Activated CD4-positive, alpha-beta T cell treated with anti-CD3 and anti-CD28 coated beads, Interleukin-10, Interleukin-2, amounts not matched to agents 100 ng/mL and 50 ng/mL, durations not matched to agents 16 hours and 8 hours (primary cell): ENCODE data around the gene PDGFB.

ENCODE experiments used
- DNase-seq: peaks from one replicate; pipeline ENCODE4 v3.0.0-alpha.2; 2020

The PDGFB gene

DNA sequence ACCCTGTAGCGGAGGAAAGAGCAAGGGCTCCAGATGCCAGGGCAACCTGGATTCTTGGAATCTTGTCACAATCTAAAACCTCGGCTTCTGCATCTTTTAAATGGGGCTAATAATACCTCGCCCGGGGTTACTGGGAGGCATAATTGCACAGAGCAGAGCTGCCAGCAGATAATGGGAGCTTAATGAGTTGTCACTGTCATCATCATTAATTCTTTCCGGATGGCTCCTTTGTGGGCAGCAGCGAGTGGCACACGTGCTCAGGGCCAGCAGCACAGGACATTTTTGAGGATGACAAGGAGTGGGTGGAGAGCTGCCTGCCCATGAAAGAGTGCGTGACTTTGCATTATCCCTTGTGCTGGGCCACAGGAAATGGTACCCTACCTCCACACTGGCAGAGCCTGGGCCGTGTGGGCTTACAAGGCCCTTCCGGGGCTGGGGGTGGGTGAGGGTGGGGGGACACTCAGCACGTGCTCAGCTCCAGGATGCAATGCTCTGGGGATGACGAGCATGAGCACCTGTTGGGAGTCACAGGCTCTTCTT lies 5.7 kb downstream of the PDGFB start:
- no peak for DNase-seq

DNA sequence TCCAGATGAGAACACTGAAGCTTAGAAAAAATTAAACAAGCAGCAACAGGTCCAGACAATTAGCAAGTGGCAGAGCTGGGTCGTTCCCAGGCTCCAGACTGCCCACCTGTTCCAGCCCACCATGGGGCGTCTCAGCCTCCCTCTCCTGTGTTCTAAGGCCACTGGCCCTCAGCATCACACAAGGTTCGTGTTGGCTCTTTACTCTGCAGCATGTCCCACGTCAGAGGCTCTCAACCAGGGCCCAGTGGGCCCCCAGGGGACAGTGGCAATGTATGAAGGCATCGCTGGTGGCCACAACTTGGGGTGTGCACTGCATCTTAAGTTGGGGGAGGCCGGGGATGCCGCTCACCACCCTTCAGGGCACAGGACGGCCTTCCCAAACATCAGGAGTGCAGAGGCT lies 6.2 kb downstream of the PDGFB start:
- DNase-seq, result no peak

DNA sequence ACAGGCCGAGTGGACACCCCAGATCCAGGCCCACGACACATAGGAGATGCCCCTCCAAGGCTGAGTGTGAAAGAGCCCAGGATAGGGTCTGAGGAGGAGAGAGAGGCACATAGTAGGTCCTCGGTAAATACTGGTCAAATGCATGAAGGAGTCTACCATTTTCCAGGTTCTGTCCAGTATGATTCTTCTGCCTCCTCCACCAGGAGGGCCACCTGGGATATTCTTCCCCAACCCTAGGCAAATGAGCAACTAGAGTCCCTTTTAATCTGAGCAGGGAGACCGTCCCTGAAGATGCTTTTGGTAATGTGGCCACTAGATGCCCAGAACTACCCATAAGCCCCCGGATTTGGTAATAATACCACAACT lies 6.7 kb downstream of the PDGFB start:
- no peak for DNase-seq

DNA sequence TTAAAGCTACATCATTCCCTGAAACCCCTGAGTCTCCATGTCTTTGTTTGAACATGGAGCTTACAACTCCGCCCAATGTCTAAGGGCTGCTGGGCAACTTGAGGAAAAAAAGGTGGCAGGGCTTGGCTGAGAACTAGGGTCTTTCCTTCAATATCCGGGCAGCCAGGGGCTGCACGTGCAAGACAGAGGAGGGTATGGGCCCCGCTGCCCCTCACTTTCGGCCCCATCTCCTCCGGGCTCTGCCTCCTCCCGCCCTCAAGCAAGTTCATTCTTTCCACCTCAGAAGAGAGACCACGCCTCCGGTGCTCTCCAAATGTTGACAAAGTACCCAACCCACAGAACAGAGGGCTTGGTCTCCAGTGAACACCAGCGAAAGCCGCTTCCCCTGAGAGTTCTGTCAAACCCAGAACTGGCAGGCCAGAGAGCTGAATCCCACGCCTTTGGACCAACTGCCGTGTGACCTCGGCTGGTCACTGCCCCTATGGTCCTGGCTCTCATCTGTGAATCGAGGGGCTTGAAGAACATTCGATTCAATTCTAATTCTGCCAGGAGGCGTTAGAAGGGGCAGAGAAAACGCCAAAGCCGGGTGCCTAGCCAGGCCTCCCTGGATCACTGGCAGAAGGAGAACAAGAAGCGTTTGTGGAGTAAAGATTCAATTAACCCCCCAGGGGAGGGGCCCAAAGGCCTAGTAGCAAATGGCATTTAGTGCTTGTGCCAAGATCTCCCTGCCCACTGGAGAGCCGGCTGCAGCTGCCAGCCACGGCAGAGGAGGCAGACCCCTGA lies 7.3 kb downstream of the PDGFB start:
- no peak for DNase-seq

DNA sequence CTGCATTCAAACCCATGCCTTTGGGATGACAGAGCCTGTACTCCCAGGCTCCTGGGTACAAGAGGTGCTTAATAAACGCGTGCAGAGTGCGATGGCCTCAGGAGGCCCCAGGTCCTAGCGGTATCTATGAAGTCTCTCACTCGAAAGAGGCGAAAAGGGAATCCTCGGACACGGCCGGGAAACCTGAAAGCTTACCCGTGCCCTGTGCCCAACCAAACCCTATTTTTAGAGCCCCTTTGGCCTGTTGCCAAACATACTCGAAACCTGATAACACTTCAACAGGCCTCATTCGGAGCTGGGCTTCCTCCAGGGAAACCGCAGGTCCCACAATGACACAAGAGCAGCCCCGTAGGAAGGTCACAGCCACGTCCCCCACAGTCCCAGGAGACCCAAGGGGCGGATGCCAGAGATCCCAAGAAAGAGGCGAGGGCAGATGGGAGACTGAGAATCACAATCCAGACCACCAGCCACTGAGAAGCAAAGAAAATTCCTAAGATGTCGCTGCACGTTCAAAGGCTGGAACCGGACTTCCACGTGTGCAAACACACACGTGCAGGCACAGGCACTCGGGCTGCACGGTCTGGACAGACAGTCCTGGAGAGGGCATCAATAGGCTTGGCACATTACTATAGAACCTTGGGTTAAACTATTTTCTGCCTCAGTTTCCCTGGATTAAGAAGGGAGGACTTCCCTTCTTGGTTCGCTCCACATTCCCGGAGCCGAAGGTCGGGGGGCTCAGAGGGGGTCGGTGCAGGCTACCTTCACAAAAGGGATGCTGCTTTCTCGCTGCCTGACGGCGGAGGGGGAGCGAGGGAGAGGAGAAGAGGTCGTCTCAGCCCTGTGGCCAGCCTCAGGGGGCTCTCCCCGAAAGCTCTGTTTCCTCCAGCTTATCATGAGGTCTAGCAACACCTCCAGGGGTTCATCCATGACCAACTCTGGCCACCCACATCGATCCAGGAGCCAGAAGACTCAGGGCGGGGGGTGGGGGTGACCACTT lies 8.2 kb downstream of the PDGFB start:
- peak; percentile 70 for DNase-seq

DNA sequence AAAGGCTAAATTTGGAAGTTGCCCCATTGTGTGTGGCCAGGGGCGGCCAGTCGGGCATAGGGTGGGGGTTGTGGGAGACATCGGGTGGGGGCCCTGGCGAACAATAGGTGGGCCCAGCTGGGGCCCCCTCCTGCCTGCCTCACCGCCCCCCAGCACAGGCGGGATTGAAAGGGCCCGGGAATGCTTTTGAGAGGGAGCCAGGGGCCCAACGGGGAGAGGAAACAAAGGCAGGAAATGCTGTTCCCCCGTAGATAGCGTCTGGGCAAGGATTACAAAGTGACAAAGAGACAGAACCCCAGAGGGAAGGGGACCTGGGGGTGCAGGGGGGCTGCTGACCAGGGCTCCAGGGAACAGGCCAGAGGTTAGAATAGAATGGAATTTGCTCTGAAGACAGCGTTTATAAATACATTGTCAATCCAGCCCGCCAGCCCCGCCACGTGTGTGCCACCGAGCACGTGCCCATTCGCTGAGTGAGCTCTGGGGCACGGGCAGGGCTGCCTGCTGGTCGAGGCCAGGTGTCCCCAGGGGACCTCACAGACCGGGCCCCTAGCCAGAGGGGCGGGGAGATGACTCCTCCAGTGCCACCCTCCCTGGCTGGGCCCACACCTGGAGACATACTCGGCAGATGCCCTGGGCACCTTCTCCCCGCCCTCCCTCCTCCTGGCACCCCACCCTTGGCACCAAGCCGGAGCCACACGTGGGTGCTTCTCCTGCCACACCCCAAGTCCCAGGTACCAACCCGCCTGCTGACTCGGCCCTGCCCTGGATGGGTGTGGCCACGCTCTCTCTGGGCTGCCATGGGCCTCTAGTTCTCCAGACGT lies 9.7 kb downstream of the PDGFB start:
- DNase-seq, result no peak

DNA sequence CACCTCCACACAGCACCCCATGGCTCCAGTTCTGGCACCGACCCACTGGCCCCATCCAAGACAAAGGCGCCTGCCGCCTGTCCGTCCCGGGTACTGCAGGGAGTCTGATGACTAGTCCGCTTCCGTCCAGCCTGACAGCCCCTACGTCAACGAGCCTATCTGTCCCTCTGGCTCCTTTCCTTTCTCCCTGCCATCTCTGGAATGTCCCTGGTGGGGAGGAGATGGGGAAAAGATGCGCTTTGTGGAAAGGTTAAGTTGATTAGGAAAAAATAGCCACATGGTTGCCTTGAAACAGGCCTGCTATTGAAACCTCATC lies 10.4 kb downstream of the PDGFB start:
- DNase-seq, result no peak

DNA sequence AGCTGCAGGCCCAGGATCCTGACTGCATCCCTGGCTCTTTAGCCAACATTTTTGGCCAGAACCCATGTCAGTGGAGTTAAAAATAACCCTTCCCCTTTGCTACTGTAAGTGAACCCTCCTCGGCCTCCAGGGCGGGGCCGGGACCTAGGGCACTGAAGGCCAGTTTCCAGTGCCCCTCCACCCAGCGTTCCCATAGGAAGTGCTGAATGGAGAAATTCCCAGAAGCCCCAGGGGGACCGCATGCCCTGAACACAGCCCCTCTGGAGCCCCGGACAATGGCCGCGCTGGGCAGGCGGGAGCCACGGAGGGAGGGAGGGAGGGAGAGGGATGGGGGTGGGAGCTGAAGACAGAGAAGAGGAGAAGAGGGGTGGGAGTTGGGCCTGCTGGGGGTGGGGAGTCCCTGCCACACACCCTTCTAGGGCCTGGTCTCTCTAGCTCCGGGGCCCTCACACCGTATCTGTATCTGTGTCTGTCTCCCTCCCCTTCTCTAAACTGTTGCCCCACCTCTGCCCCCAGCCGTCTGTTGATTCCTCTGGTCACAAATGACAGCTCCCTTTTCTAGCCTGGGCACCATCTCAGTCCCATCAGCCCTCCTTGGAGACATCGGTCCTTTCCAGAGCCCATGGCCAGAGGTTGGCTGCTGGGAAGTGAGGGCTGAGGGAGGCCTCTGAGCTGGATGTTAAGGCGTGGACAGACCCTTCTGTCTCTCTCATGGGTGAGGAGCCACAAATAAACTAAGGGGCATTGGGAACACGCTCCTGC lies 10.9 kb downstream of the PDGFB start:
- no peak for DNase-seq

DNA sequence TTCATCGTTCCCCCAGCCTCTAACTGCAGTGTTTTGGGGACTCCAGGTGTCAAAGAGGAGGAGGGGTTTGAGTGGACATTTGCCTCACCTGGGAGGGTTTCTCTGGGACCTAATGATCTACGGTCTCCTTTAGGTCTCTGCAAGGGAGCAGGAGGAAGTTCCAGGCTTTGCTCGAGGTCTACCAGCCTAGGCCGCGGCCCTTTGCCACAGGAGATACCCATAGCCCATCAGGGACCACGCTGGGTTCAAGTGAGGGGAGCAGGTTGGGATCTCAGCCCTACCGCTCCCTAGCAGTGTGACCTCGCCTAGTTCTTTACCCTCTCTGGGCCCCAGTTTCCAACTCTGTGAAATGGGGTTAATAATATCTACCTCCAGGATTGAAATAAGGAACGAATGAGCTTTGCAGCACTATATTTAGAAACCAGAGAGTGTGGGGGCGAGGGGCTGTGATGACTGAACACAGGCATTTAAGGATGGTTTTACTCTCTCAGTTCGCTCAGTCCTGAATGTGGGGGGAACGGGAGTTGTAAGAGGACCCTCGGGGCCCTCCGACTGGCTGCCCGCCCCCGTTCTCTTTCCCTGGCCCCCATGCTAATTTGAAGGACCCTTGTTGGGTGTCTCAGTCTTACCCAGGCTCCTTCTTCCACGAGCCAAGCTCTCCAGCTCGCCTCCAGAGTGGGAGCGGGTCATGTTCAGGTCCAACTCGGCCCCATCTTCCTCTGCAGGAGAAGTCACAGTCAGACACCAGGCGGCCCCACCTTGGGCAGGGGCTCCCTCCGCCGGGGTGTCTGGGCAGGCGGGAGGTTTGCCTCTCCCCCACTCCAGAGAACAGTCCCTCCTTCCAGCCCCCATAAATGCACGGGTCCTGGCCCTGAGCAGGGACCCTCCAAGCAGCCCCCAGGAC lies 11.7 kb downstream of the PDGFB start:
- DNase-seq, result no peak

DNA sequence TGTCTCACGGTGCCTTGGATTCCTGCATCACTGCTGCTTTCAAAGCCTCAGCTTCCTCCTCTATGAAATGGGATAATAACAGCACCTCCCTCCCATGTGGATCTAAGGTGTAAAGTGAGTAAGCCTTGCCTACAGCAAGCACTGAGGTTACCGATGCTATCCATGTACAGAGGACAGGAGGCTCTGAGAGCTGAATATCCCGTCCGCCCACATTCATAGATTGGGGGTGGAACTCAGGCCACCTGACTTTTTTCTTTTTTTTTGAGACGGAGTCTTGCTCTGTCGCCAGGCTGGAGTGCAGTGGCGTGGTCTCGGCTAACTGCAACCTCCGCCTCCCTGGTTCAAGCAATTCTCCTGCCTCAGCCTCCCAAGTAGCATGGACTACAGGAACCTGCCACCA lies 12.5 kb downstream of the PDGFB start:
- no peak for DNase-seq

DNA sequence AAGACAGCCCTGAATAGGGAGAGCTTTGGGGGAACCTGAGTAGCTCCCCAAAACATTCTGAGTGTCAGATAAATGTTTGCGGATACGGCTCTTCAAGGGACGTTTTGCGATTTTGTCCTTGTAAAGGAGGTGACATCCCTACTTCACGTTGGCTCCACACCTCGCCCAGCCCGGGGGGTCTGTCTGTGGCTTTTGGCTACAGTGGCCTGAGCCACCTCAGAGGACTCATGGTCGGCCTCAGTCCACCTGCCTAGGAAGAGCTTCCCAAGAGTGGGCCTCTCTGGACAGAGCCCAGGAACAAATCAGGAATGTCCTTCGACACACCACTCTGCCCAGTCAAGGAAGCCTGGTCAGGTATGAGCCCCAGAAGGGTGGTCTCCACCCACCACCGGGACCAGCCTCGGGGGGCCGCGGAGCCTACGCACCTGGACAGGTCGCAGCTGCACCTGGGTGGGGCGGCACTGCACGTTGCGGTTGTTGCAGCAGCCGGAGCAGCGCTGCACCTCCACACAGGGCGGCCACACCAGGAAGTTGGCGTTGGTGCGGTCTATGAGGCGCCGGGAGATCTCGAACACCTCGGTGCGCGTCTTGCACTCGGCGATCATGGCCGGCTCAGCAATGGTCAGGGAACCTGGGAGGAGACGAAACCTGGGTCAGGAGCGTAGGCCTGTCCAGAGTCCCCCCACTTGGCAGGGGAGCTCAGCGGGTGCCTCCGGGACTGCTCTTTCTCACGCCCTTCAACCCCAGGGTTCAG lies 13.4 kb downstream of the PDGFB start:
- no peak for DNase-seq

DNA sequence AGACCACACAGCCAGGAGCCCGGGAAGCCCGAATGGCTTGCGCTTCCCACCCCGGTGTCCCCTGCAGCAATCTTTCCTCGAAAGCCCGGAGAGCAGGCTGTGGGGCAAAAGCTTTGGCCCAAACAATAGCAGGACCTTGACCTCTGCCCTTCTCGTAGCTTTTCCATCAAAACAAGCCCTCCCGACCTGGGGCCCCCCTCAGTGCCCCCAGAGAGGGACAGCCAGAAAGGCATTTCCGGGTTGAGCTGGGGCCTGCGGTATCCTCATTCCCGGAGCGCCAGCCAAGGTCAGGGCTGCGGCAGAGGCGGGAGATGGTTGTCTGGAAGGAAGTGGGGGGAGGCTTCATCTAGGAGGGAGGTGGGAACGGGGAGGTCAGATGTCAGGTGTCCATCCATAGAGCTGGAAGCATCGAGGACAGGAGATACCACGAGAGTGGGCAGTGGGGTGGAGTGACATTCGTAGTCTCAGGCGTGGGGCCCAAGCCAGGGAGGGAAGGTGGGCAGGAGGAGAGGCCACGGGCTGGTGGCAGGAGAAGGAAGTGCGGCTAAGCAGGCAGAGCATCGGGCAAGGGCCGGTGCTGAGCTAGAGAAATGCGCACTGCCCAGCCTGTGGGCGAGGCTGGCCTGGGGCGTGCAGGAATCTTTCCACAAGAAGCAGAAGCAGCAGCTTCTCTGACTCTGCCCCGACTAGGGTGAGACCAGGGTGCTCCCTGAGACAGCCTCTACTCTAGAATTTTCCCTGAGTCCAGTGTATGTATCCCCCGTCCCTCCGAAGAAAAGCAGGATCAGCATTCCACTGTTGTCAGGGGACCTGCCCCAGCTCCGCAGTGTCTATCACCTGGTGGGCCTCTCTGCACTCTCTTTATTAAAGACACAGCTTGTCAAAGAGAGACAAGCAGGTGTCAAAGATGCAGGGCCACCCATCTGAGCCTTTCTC lies 14.3 kb downstream of the PDGFB start:
- no peak for DNase-seq

DNA sequence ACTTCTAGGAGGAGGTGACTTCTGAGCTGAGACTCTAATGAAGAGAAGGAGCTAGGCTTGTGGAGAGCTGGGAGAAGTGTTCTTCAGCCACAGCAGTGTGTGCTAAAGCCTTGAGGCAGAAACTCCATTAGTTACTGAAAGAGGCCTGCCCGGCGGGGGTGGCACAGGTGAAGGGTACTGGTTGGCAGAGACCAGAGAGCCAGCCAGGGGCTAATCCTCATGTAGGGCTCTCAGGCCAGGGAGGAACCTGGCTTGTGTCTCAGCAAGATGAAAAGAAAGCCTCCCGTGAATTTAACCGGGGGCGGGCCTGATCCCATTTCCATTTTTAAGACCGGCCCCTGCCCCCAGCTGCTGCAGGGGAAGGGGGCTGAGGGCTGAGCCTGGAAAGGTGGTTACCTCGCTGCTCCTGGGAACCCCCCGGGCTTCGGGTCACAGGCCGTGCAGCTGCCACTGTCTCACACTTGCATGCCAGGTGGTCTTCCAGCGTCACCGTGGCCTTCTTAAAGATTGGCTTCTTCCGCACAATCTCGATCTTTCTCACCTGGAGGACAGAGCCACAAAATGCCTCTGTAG lies 15.0 kb downstream of the PDGFB start:
- DNase-seq, result no peak

DNA sequence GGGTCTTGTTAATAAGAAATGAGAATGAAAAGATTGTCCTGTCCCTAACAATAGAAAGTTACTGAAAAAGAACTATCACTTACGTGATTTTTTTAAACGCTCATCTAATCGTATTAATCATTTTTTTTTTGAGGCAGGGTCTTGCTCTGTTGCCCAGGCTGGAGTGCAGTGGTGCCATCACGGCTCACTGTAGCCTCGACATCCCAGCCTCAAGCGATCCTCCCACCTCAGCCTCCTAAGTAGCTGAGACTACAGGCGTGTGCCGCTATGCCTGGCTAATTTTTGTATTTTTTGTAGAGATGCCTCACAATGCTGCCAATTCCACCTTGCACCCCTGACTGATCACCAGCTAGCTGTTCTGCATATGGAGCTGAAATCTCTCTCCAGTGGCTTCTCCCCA lies 15.7 kb downstream of the PDGFB start:
- no peak for DNase-seq

DNA sequence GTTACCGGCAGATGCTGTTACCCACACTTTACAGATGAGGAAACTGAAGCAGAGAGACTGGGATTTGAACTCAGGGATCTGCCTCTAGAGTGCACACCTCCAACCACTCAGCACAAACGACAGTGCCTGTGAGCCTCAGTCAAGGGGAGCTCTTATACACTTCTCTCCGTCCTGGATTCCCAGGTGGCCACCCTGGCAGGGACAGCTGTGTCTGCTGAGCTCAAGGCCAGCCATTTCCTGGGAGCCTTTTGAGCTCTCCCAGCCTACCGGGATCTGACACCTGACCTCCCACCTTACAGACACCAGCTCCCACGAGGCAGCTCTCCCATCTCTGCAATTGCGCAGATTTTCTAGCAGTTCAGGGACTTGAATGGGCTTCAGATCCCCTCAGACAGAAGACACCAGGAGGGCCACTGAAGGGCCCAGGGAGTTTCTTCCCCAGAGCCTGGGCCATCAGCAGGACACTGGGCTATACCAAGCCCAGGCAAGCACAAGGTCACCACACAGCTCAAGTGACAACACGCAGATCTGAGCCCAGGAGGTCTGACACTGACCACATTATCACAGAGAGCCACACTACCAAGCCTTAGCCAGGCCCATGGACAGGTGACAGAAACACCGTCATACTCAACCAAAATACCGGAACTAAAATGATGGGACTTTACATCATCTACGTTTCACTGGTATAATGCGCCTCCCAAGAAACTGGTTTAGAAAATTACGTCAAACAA lies 17.1 kb downstream of the PDGFB start:
- no peak for DNase-seq

DNA sequence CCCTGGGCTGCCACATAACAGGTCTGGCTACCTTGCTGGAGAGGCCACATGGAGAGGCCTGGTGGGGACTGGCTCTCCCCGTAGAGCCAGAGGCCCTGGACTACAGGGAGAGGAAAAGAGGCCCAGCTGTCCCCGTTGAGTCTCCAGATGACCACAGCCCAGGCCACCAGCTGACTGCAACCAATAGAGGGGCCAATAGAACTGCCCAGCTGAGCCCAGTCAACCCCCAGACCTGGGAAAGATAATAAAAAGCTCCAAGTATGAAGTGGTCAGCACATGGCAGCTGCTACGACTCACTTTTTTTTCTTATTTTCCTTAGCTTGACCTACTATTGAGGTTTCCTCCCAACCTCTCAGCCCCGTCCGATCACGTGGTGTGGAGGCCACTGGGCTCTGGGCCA lies 18.4 kb downstream of the PDGFB start:
- no peak for DNase-seq

DNA sequence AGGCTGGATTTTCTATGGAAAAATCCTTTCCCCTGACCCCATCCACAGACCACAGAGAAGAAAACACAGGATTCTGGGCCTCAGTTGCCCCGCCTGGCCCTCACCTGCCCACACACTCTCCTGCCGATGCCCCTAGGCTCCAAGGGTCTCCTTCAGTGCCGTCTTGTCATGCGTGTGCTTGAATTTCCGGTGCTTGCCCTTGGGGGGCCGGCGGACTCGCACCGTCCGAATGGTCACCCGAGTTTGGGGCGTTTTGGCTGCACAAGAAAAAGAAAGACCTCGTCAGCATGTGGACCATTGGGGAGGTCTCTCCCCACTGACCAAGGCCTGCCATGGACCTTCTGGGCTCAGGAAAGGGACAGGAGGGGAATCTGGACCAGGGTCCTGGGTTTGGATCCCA lies 19.2 kb downstream of the PDGFB start:
- DNase-seq, result no peak

DNA sequence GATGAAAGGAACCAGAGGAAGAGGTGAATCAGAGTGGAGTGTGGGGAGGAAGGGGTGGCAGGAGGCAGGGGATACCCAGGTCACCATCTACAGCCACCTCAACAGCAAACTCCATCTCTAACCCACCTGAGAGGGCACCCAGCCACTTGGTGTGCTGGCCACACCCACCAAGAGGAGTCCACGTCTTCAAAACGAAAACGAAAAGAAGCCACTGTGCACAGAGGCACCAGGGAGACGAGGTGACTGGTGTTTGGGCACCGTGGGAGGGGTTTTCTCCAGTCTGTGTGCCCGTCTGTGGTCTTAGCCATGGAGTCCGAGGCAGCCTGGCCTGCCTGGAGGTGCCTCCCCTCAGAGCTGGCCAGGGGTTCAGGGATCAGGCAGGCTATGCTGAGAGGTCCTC lies 20.2 kb downstream of the PDGFB start:
- DNase-seq, result no peak
